ENCODE data around the gene MTFR1L. TPM values are rescaled to one million over a fixed set of nuclear protein-coding genes. Genes with fewer than 3 reads are reported as not detected.

Gene MTFR1L
- polyA plus RNA-seq, 3 donors, result 67.3 to 73.5 (median 69.9) TPM

DNA sequence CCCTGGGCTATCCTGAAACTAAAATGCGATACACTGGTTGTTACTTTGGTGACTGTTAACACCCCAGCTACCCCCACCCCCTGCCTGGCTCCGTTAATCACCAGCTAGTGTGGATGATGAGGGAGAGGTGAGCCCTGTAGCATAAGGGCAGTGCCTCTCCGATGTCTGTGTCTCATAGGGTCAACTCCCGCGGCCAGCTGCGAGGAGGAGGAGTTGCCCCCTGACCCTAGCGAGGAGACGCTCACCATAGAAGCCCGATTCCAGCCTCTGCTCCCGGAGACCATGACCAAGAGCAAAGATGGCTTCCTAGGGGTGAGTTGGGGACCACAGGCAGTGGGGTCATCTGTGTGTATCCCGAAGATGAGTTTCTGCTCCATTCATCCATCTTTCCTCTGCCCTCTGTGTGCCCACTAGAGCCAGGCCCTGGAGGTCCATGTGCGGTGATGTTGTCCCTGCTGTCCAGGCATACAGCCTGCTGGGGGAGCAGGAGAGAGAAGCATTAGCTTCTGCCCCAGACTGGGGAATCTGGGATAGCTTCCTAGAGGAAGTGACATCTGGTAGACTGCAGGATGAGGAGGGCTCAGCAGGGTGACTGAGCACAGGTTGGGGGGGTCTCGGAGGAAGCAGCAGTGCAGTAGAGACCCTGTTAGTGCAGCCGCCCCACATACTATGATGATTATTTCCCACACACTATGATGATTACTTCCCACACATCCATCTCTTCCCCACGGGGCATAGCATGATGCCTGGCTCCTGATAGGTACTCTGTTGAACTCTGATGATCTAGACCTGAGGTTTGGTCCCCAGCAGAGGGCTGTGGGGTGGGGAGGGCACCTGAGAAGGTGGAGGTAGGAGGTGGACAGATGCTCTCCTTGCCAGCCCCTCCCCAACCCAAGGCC is 14.5 kb upstream of the MTFR1L start:
- Histone ChIP-seq H2AFZ (ENCODE audit: insufficient read depth, low read depth, low read length, poor library complexity, severe bottlenecking) (no peak overlapping the region), H3K79me2 (ENCODE audit: insufficient read depth, low read length) (no peaks in the 10 kb centered on the region), H3K9ac (ENCODE audit: insufficient read depth, low read length, poor library complexity, severe bottlenecking) (no peak overlapping the region), H3K27ac (ENCODE audit: low read depth in 1 of 2, low read length in 2 of 2) (no peak overlapping the region), H3K36me3 (replicated peaks in 1 of 2; ENCODE audit: control insufficient read depth in 1 of 2, insufficient read depth in 2 of 2, low read length in 2 of 2) (peaks cover 27 to 49% of the 10 kb centered on the region in 2 donors), H3K4me2 (replicated peaks; ENCODE audit: extremely low read depth, low read length, poor library complexity, severe bottlenecking) (no peak overlapping the region), H3K9me3 (replicated peaks in 1 of 2; ENCODE audit: control insufficient read depth in 1 of 2, insufficient read depth in 1 of 2, low read length in 2 of 2) (no peaks in the 10 kb centered on the region), H3K27me3 (ENCODE audit: control insufficient read depth in 2 of 2, insufficient read depth in 2 of 2, low read length in 2 of 2) (no peaks in the 10 kb centered on the region), H4K20me1 (ENCODE audit: insufficient read depth, low read length) (peaks cover 1% of the 10 kb centered on the region), H3K4me1 (ENCODE audit: control insufficient read depth in 1 of 2, insufficient read depth in 2 of 2, low read length in 2 of 2) (peaks cover 18 to 23% of the 10 kb centered on the region in 2 donors), H3K4me3 (replicated peaks in 1 of 3; ENCODE audit: low read depth in 2 of 3, low read length in 3 of 3) (no peak overlapping the region)
- no peak overlapping the region for H3K4me3 Mint-ChIP-seq
- peaks cover 30 to 55% of the 10 kb centered on the region in 2 donors for H3K36me3 Mint-ChIP-seq
- H3K27me3 Mint-ChIP-seq (ENCODE audit: low read depth in 3 of 3), result peaks cover 0 to 3% (median 2%) of the 10 kb centered on the region in 3 donors
- no peak for DNase-seq
- H3K9me3 Mint-ChIP-seq, result peaks cover 0 to 1% (median 0%) of the 10 kb centered on the region in 7 donors
- H3K27ac Mint-ChIP-seq, result peak overlapping the region in 2 of 7 donors; percentile 57 to 68
- no peak for TF ChIP-seq CTCF (IDR thresholded peaks at IDR 0.05)
- WGBS (ENCODE audit: insufficient coverage), result 100% methylated on average over 2 of the region's 15 CpGs
- peaks cover 39% of the 10 kb centered on the region for H3K4me1 Mint-ChIP-seq
- intact Hi-C loops (cut with micrococcal nuclease), result loop anchor here (10.0 kb wide), 1 partner anchor 190 kb away; the partner anchor contains the start of gene MAN1C1 (in 2 of the 2)

GRCh38 chr1:25805863-25806225 is 13.9 kb upstream of the MTFR1L start:
- intact Hi-C loops (cut with micrococcal nuclease), result loop anchor here (10.0 kb wide), 1 partner anchor 191 kb away; the partner anchor contains the start of gene MAN1C1 (in 2 of the 2)
- Mint-ChIP-seq H3K9me3 (peaks cover 0 to 1% (median 0%) of the 10 kb centered on the region in 7 donors), H3K36me3 (peaks cover 30 to 58% of the 10 kb centered on the region in 2 donors), H3K4me3 (no peak overlapping the region), H3K4me1 (peaks cover 35% of the 10 kb centered on the region), H3K27me3 (ENCODE audit: low read depth in 3 of 3) (peaks cover 0 to 3% (median 2%) of the 10 kb centered on the region in 3 donors), H3K27ac (no peak overlapping the region)
- no peak for TF ChIP-seq CTCF (IDR thresholded peaks at IDR 0.05)
- no peak overlapping the region for H3K27ac ChIP-seq (ENCODE audit: low read depth in 1 of 2, low read length in 2 of 2)
- no peaks in the 10 kb centered on the region for H3K79me2 ChIP-seq (ENCODE audit: insufficient read depth, low read length)
- peaks cover 27 to 50% of the 10 kb centered on the region in 2 donors for H3K36me3 ChIP-seq (replicated peaks in 1 of 2; ENCODE audit: control insufficient read depth in 1 of 2, insufficient read depth in 2 of 2, low read length in 2 of 2)
- no peak for DNase-seq
- no peak overlapping the region for H3K9ac ChIP-seq (ENCODE audit: insufficient read depth, low read length, poor library complexity, severe bottlenecking)
- 87% methylated on average over 3 of the region's 3 CpGs for WGBS (ENCODE audit: insufficient coverage)
- H3K4me2 ChIP-seq (replicated peaks; ENCODE audit: extremely low read depth, low read length, poor library complexity, severe bottlenecking), result no peak overlapping the region
- peaks cover 14 to 21% of the 10 kb centered on the region in 2 donors for H3K4me1 ChIP-seq (ENCODE audit: control insufficient read depth in 1 of 2, insufficient read depth in 2 of 2, low read length in 2 of 2)
- H4K20me1 ChIP-seq (ENCODE audit: insufficient read depth, low read length), result peaks cover 7% of the 10 kb centered on the region
- no peak overlapping the region for H3K4me3 ChIP-seq (replicated peaks in 1 of 3; ENCODE audit: low read depth in 2 of 3, low read length in 3 of 3)
- H3K9me3 ChIP-seq (replicated peaks in 1 of 2; ENCODE audit: control insufficient read depth in 1 of 2, insufficient read depth in 1 of 2, low read length in 2 of 2), result no peaks in the 10 kb centered on the region
- H2AFZ ChIP-seq (ENCODE audit: insufficient read depth, low read depth, low read length, poor library complexity, severe bottlenecking), result no peak overlapping the region
- no peaks in the 10 kb centered on the region for H3K27me3 ChIP-seq (ENCODE audit: control insufficient read depth in 2 of 2, insufficient read depth in 2 of 2, low read length in 2 of 2)
